ENCODE data around the gene UTS2R. TPM values are rescaled to one million over a fixed set of nuclear protein-coding genes. Genes with fewer than 3 reads are reported as not detected.

Gene UTS2R
- total RNA-seq, 1 donor from 2014 or later: 0.22 TPM

DNA sequence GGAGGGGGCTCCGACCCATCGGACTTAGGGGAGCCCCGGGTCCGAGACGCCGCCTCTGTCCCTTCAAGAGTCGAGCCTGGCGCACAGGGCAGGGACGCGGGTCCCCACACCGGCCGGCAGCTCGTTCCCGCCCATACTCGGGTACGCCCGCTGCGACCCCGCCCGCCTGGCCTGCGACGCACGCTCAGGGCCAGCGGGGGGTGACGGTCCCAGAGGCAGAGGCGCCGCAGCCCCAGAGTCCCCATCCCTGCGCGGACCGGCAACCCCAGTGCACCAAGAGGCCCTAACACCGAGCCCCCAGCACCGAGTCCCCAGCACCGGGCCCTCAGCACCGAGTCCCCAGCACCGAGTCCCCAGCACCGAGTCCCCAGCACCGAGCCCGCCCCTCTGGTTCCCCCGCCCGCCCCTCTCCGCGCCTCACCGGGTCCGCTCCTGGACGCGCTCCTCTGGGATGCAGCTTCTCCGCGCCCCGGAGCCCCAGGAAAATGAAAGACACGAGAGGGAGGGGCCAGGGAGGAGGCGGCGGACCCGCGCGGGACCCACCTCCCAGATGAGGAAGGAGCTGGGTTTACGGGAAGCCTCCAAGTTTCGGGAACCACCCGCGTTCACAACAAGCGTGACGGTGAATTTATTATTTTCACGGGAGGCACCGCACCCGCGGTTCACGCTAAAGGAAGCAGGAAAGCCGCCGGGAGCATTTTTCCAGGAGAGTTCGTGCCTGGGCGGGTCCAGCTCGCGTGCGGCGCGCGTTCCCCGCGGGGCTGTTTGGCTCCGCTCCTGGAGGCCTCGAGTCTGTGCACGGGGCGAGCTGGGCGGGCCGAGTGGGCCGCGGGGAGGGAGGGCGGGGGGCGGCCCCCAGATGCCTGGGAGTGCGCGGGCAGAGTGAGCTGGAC lies 38.0 kb upstream of the UTS2R start, which contains the start of gene SECTM1:
Gene SECTM1, minus strand, starts transcription at position 488 of the 893 bp plus-strand sequence. CDS start 6,526 bp downstream, outside the sequence.
- no peak for DNase-seq (ENCODE audit: low spot score, unreplicated experiment)
- Mint-ChIP-seq H3K9me3 (ENCODE audit: low read depth) (no peaks in the 10 kb centered on the region), H3K4me1 (ENCODE audit: low read depth) (peaks cover 9% of the 10 kb centered on the region), H3K27ac (no peak within 1 kb of the TSS), H3K36me3 (ENCODE audit: insufficient read depth) (no peaks in the 10 kb centered on the region), H3K27me3 (peaks cover 47% of the 10 kb centered on the region), H3K4me3 (ENCODE audit: low read depth) (peak within 1 kb of the TSS; percentile 16)
- TF ChIP-seq, protein P1, sequence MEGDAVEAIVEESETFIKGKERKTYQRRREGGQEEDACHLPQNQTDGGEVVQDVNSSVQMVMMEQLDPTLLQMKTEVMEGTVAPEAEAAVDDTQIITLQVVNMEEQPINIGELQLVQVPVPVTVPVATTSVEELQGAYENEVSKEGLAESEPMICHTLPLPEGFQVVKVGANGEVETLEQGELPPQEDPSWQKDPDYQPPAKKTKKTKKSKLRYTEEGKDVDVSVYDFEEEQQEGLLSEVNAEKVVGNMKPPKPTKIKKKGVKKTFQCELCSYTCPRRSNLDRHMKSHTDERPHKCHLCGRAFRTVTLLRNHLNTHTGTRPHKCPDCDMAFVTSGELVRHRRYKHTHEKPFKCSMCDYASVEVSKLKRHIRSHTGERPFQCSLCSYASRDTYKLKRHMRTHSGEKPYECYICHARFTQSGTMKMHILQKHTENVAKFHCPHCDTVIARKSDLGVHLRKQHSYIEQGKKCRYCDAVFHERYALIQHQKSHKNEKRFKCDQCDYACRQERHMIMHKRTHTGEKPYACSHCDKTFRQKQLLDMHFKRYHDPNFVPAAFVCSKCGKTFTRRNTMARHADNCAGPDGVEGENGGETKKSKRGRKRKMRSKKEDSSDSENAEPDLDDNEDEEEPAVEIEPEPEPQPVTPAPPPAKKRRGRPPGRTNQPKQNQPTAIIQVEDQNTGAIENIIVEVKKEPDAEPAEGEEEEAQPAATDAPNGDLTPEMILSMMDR (IDR thresholded peaks at IDR 0.05; ENCODE audit: unreplicated experiment): no peak

DNA sequence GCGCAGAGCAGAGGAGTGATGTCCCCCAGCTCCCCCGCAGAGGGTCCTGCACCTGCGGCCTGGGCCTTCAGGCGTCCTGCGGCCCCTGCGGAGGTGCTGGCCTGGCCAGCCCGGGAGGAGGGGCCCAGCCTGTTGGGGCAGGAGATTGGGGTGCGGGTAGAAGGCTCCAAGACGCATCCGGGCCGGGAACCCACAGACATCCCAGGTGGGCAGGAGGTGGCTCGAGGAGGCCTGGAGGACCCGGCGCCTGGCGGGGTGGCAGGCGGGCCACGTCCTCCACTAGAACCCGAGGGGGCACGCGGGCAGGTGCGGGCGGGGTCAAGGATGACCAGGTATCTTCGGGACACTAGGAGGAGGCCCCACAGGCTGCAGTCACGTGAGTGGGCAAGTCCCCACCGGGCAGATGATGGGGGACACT lies 37.4 kb upstream of the UTS2R start:
- TF ChIP-seq, protein P1 (IDR thresholded peaks at IDR 0.05; ENCODE audit: unreplicated experiment): no peak

DNA sequence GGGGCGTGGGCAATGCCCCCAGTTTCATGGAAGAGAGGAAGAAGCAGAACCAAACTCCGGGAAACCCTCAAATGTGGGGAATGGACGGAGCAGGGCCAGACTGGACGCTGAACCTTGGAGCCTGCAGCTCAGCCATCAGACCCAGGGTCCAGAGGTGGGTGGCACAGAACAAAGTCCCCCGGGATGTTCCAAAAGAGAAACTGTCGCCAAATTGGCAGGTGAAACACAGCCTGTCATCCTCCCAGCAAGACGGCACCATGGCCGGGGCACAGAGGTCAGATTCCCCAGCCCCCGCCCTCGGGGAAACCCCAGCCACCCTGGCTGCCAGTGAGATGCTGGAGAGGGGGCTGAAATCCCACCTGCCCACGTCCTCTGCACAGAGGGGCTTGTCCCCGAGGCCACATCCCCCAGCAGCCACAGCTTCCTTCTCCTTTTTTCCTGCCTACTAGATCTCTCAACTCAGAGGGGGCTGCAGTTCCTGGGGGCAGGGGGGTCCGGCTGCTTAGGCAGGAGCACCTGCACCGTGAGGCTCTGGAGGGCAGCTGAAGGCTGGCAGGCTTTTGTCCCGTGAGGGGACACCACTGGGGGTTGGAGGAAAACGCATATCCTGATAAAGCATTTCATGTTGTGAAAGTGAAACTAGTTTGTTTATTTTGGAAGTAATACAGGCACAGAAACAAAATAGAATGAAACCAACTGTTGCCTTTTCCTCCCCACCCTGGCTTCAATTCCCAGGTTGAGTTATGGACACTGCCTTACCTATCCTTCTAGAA lies 36.8 kb upstream of the UTS2R start:
- H3K4me1 Mint-ChIP-seq (ENCODE audit: low read depth): peaks cover 9% of the 10 kb centered on the region
- DNase-seq (ENCODE audit: low spot score, unreplicated experiment): no peak
- H3K4me3 Mint-ChIP-seq (ENCODE audit: low read depth): peak overlapping the region; percentile 29
- H3K27ac Mint-ChIP-seq: no peak overlapping the region
- H3K27me3 Mint-ChIP-seq: peaks cover 55% of the 10 kb centered on the region
- no peaks in the 10 kb centered on the region for H3K9me3 Mint-ChIP-seq (ENCODE audit: low read depth)
- H3K36me3 Mint-ChIP-seq (ENCODE audit: insufficient read depth): no peaks in the 10 kb centered on the region
- TF ChIP-seq, protein P1 (IDR thresholded peaks at IDR 0.05; ENCODE audit: unreplicated experiment): no peak

More for the DNA sequence above, 37.4 kb upstream of the UTS2R start:
- Mint-ChIP-seq H3K4me3 (ENCODE audit: low read depth) (no peak overlapping the region), H3K4me1 (ENCODE audit: low read depth) (peaks cover 9% of the 10 kb centered on the region), H3K27me3 (peaks cover 52% of the 10 kb centered on the region), H3K9me3 (ENCODE audit: low read depth) (no peaks in the 10 kb centered on the region), H3K36me3 (ENCODE audit: insufficient read depth) (no peaks in the 10 kb centered on the region), H3K27ac (no peak overlapping the region)
- DNase-seq (ENCODE audit: low spot score, unreplicated experiment): no peak

DNA sequence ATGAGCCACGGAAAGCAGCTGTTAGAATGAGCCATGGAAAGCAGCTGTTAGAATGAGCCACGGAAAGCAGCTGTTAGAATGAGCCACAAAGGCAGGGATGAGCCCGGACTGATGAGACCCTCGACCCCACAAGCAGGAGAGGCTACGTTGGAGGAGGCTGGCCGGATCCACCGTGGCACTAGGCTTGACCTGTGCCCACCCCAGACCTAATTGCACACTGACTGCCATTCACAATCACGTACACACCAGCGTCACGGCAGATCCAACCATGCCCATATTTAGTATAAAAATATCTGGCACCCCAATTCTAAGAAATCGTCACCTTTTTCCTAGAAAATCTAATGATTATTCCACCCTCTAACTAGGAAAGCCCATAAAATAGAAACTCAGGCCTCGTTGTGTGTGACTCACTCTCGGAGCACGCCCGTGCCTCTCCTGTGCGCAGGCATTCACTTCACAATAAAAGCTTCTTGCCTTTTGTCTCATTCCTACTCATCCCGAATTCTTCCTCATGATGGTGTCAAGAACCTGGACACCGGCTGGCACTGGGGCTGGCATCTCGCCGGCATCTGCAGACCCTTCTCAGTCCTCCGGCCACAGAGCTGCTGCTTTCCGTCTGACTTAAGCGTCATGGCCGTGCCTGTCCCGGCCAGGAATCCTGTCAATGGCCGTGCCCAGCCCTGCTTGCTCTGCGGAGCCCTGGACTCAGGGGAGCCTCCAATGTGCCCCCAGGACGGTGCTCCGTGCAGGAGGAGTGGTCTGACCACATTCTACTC lies 32.5 kb upstream of the UTS2R start:
- no peak overlapping the region for H3K27ac Mint-ChIP-seq
- H3K4me1 Mint-ChIP-seq (ENCODE audit: low read depth): peaks cover 6% of the 10 kb centered on the region
- H3K9me3 Mint-ChIP-seq (ENCODE audit: low read depth): no peaks in the 10 kb centered on the region
- no peaks in the 10 kb centered on the region for H3K36me3 Mint-ChIP-seq (ENCODE audit: insufficient read depth)
- H3K27me3 Mint-ChIP-seq: peaks cover 37% of the 10 kb centered on the region
- no peak for DNase-seq (ENCODE audit: low spot score, unreplicated experiment)
- TF ChIP-seq, protein P1 (IDR thresholded peaks at IDR 0.05; ENCODE audit: unreplicated experiment): no peak
- no peak overlapping the region for H3K4me3 Mint-ChIP-seq (ENCODE audit: low read depth)

Data from progenitor cell of endocrine pancreas (in vitro differentiated cells).